ENCODE data around the gene CNTROB.

The CNTROB gene

DNA sequence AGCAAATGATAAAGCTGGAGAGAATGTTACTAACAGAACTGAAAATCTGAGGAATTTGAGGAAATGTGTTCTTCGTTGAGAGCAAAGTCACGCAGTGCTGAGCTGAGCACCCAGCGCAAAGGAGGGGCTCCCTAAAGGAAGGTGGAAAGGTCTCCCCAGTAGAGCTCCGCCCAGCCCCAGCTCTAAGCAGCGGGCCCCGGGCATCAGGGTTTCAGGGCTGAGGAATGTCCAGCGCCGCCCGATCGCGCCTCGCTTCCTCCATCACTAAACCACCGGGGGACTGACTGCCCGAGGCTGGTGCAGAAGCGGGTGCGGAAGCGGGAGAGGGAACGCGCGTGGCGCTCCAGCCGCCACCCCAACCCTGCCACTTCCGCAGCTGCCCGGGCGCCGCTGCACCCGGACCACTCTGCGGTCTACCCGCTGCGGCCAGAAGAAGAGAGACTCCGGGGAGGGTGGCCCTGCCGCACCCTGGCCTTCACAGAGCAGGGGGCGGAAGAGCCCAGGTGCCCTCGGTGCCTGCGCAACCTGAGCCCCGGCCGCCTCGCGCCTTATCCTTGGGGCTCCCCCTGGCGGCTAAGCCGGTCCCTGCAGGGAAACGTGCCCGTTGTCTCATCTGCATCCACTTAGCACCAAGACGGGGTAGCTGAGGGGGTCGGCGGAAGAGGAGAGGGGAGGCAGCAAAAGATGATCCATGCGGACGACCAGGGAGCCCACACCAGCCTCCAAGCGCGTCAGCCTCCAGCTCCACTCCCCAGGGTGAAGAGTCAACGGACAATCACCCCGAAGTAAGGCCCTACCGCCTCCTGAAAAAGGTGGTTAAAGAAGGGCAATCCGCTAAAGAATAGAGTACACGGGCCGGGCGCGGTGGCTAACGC, 58.0 kb downstream of the CNTROB start (continued):
- TF ChIP-seq, protein P1, sequence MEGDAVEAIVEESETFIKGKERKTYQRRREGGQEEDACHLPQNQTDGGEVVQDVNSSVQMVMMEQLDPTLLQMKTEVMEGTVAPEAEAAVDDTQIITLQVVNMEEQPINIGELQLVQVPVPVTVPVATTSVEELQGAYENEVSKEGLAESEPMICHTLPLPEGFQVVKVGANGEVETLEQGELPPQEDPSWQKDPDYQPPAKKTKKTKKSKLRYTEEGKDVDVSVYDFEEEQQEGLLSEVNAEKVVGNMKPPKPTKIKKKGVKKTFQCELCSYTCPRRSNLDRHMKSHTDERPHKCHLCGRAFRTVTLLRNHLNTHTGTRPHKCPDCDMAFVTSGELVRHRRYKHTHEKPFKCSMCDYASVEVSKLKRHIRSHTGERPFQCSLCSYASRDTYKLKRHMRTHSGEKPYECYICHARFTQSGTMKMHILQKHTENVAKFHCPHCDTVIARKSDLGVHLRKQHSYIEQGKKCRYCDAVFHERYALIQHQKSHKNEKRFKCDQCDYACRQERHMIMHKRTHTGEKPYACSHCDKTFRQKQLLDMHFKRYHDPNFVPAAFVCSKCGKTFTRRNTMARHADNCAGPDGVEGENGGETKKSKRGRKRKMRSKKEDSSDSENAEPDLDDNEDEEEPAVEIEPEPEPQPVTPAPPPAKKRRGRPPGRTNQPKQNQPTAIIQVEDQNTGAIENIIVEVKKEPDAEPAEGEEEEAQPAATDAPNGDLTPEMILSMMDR (tag by site-specific recombination; IDR thresholded peaks at IDR 0.05): peak; percentile 98
- TF ChIP-seq ZNF2 (tag by site-specific recombination; IDR thresholded peaks at IDR 0.05): peak; percentile 93; the same call in 1 of the 2 replicates
- TF ChIP-seq, protein P2, sequence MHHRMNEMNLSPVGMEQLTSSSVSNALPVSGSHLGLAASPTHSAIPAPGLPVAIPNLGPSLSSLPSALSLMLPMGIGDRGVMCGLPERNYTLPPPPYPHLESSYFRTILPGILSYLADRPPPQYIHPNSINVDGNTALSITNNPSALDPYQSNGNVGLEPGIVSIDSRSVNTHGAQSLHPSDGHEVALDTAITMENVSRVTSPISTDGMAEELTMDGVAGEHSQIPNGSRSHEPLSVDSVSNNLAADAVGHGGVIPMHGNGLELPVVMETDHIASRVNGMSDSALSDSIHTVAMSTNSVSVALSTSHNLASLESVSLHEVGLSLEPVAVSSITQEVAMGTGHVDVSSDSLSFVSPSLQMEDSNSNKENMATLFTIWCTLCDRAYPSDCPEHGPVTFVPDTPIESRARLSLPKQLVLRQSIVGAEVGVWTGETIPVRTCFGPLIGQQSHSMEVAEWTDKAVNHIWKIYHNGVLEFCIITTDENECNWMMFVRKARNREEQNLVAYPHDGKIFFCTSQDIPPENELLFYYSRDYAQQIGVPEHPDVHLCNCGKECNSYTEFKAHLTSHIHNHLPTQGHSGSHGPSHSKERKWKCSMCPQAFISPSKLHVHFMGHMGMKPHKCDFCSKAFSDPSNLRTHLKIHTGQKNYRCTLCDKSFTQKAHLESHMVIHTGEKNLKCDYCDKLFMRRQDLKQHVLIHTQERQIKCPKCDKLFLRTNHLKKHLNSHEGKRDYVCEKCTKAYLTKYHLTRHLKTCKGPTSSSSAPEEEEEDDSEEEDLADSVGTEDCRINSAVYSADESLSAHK (tag by site-specific recombination; IDR thresholded peaks at IDR 0.05): no peak
- TF ChIP-seq SP7 (tag by site-specific recombination; IDR thresholded peaks at IDR 0.05): peak; percentile 77
- peak; percentile 70 for TF ChIP-seq GLIS1 (tag by site-specific recombination; IDR thresholded peaks at IDR 0.05)
- TF ChIP-seq SALL2 (tag by site-specific recombination; IDR thresholded peaks at IDR 0.05; ENCODE audit: borderline replicate concordance): no peak
- TF ChIP-seq ZNF660 (tag by site-specific recombination; IDR thresholded peaks at IDR 0.05): peak; percentile 72
- no peak for TF ChIP-seq ZNF670 (tag by site-specific recombination; IDR thresholded peaks at IDR 0.05; ENCODE audit: low read depth)
- peak; percentile 100 for TF ChIP-seq ZBTB20 (tag by site-specific recombination; IDR thresholded peaks at IDR 0.05)
- TF ChIP-seq ZNF426 (tag by site-specific recombination; IDR thresholded peaks at IDR 0.05): no peak
- TF ChIP-seq SP3 (tag by site-specific recombination; IDR thresholded peaks at IDR 0.05): peak; percentile 28; the same call in 1 of the 2 replicates
- TF ChIP-seq ZNF654 (tag by site-specific recombination; IDR thresholded peaks at IDR 0.05; ENCODE audit: low read depth): peak; percentile 39
- TF ChIP-seq IKZF3 (tag by site-specific recombination; IDR thresholded peaks at IDR 0.05): peak; percentile 33; the same call in 1 of the 2 replicates
- no peak for TF ChIP-seq ZNF791 (tag by site-specific recombination; IDR thresholded peaks at IDR 0.05)
- TF ChIP-seq, protein P3, sequence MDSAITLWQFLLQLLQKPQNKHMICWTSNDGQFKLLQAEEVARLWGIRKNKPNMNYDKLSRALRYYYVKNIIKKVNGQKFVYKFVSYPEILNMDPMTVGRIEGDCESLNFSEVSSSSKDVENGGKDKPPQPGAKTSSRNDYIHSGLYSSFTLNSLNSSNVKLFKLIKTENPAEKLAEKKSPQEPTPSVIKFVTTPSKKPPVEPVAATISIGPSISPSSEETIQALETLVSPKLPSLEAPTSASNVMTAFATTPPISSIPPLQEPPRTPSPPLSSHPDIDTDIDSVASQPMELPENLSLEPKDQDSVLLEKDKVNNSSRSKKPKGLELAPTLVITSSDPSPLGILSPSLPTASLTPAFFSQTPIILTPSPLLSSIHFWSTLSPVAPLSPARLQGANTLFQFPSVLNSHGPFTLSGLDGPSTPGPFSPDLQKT (IDR thresholded peaks at IDR 0.05; ENCODE audit: borderline replicate concordance, low read depth, low read length): no peak
- peak; percentile 43 for TF ChIP-seq ZFHX2 (tag by site-specific recombination; conservative IDR thresholded peaks at IDR 0.05)
- peak; percentile 98 for TF ChIP-seq ZNF600 (tag by site-specific recombination; IDR thresholded peaks at IDR 0.05)
- TF ChIP-seq WT1 (tag by site-specific recombination; IDR thresholded peaks at IDR 0.05): 0 out of 2 replicates have a peak, but pooled peaks have one; percentile 42
- TF ChIP-seq ZNF544 (tag by site-specific recombination; IDR thresholded peaks at IDR 0.05): no peak
- TF ChIP-seq ZIC2 (tag by site-specific recombination; IDR thresholded peaks at IDR 0.05): peak; percentile 56
- TF ChIP-seq ZXDB (tag by site-specific recombination; IDR thresholded peaks at IDR 0.05): no peak; the same call in 1 of the 2 replicates
- TF ChIP-seq, protein P4, sequence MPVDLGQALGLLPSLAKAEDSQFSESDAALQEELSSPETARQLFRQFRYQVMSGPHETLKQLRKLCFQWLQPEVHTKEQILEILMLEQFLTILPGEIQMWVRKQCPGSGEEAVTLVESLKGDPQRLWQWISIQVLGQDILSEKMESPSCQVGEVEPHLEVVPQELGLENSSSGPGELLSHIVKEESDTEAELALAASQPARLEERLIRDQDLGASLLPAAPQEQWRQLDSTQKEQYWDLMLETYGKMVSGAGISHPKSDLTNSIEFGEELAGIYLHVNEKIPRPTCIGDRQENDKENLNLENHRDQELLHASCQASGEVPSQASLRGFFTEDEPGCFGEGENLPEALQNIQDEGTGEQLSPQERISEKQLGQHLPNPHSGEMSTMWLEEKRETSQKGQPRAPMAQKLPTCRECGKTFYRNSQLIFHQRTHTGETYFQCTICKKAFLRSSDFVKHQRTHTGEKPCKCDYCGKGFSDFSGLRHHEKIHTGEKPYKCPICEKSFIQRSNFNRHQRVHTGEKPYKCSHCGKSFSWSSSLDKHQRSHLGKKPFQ (tag by site-specific recombination; IDR thresholded peaks at IDR 0.05): no peak
- TF ChIP-seq, protein P5, sequence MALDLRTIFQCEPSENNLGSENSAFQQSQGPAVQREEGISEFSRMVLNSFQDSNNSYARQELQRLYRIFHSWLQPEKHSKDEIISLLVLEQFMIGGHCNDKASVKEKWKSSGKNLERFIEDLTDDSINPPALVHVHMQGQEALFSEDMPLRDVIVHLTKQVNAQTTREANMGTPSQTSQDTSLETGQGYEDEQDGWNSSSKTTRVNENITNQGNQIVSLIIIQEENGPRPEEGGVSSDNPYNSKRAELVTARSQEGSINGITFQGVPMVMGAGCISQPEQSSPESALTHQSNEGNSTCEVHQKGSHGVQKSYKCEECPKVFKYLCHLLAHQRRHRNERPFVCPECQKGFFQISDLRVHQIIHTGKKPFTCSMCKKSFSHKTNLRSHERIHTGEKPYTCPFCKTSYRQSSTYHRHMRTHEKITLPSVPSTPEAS (tag by site-specific recombination; IDR thresholded peaks at IDR 0.05): no peak
- TF ChIP-seq ZNF501 (tag by site-specific recombination; IDR thresholded peaks at IDR 0.05): peak; percentile 94
- no peak for TF ChIP-seq ZNF292 (tag by site-specific recombination; IDR thresholded peaks at IDR 0.05; ENCODE audit: borderline replicate concordance, low read depth)
- no peak for TF ChIP-seq ZNF521 (tag by site-specific recombination; IDR thresholded peaks at IDR 0.05)
- peak; percentile 83 for TF ChIP-seq ZNF423 (tag by site-specific recombination; IDR thresholded peaks at IDR 0.05)

Measured in HEK293 (cell line).